PC-9 (cell line): ENCODE data around the gene GBP4. TPM values are rescaled to one million over a fixed set of nuclear protein-coding genes. Genes with fewer than 3 reads are reported as not detected.

Source experiments
- BruUV-seq: library from RNA; stranded (reverse); fragments of 400-500 nt; replicated peaks from 2 replicates; lab custom pipeline; 2021; lab: Mats Ljungman, UMichigan
- CTCF ChIA-PET: fragments of 300-600 bp; sonication (Branson Sonifier 250); formaldehyde crosslinking; loops from one replicate; lab custom pipeline; 2022; ENCODE audit warnings: antibody characterized with exemption; lab: Charles Lee
- POLR2A ChIA-PET: fragments of 300-600 bp; sonication (Branson Sonifier 250); formaldehyde crosslinking; loops from one replicate; lab custom pipeline; 2022; ENCODE audit warnings: antibody characterized with exemption; ENCODE audit not compliant: unreplicated experiment; lab: Charles Lee
- DNase-seq, 2 experiments: peaks; one replicate each; pipeline versions ENCODE4 v3.0.0 to v3.0.0-alpha.2; 2015 to 2022; ENCODE audit warnings: mixed read lengths in 1 of 2
- H2AFZ ChIP-seq: fragments of 200-600 bp; sonication (generic); 2 replicates; pipeline ENCODE4 v1.8.1; 2017; ENCODE audit warnings: antibody characterized with exemption
- H3F3A ChIP-seq: fragments of 200-600 bp; sonication (generic); 2 replicates; pipeline ENCODE4 v1.8.1; 2017; ENCODE audit warnings: antibody characterized with exemption, mild to moderate bottlenecking, low read depth; ENCODE audit not compliant: insufficient read depth
- H3K27ac ChIP-seq: fragments of 200-600 bp; sonication (generic); 2 replicates; pipeline ENCODE4 v1.6.1; 2016; ENCODE audit warnings: mixed run types
- H3K27me3 ChIP-seq: fragments of 200-600 bp; sonication (generic); 2 replicates; pipeline ENCODE4 v1.6.1; 2016; ENCODE audit warnings: low read depth, mixed run types; ENCODE audit not compliant: insufficient read depth
- H3K36me3 ChIP-seq: fragments of 200-600 bp; sonication (generic); 2 replicates; pipeline ENCODE4 v1.6.1; 2016; ENCODE audit warnings: low read depth, mixed run types
- H3K4me1 ChIP-seq: fragments of 200-600 bp; sonication (generic); replicated peaks from 2 replicates; pipeline ENCODE4 v1.6.1; 2016; ENCODE audit warnings: mixed run types; ENCODE audit not compliant: insufficient read depth
- H3K4me2 ChIP-seq: fragments of 200-600 bp; sonication (generic); 2 replicates; pipeline ENCODE4 v1.6.1; 2017; ENCODE audit warnings: mixed run types
- H3K4me3 ChIP-seq: fragments of 200-600 bp; sonication (generic); 2 replicates; pipeline ENCODE4 v1.6.1; 2016; ENCODE audit warnings: mixed run types
- H3K79me2 ChIP-seq: fragments of 200-600 bp; sonication (generic); 2 replicates; pipeline ENCODE4 v1.6.1; 2017; ENCODE audit warnings: low read depth, mixed run types
- H3K9me2 ChIP-seq: fragments of 200-600 bp; sonication (generic); 2 replicates; pipeline ENCODE4 v1.8.1; 2017; ENCODE audit warnings: mild to moderate bottlenecking; ENCODE audit not compliant: insufficient read depth
- H3K9me3 ChIP-seq: fragments of 200-600 bp; sonication (generic); 2 replicates; pipeline ENCODE4 v1.8.1; 2016; ENCODE audit warnings: low read depth; ENCODE audit not compliant: insufficient read depth
- H4K20me1 ChIP-seq: fragments of 200-600 bp; sonication (generic); 2 replicates; pipeline ENCODE4 v1.8.1; 2017; ENCODE audit not compliant: insufficient read depth
- EZH2 ChIP-seq: fragments of 200-600 bp; sonication (generic); IDR thresholded peaks from 2 replicates; pipeline ENCODE4 v1.8.0; 2017; ENCODE audit warnings: antibody characterized with exemption, low read depth
- intact Hi-C: fragments of 100-400 bp; cut with micrococcal nuclease; formaldehyde crosslinking; loops from one replicate; pipeline ENCODE4 v1.10.0; 2022; ENCODE audit not compliant: unreplicated experiment
- total RNA-seq: library from RNA; stranded (reverse); gene quantifications from 2 replicates; pipeline ENCODE4 v1.2.3, GENCODE V29; 2021
- TF ChIP-seq, protein P1 (sequence below): fragments of 200-600 bp; sonication (generic); conservative IDR thresholded peaks from 2 replicates; pipeline ENCODE4 v1.6.1; 2017; ENCODE audit warnings: mixed run types, antibody characterized with exemption, mild to moderate bottlenecking, moderate library complexity

GBP4 gene
- total RNA-seq, 1 experiment from 2014 or later: 0.83 TPM

DNA sequence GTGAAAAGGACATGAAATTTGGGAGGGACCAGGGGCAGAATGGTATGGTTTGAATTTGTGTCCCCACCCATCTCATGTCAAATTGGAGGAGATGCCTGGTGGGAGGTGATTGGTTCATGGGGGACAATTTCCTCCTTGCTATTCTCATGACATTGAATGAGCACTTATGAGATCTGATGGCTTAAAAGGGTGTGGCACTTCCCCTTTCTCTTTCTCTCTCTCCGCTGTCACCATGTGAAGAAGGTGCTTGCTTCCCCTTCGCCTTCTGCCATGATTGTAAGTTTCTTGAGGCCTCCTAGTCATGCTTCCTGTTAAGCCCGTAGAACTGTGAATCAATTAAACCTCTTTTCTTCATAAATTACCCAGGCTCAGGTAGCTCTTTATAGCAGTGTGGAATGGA, 7.6 kb upstream of the GBP4 start:
- Histone ChIP-seq H2AFZ (no peak overlapping the region), H3K27ac (no peak overlapping the region), H3F3A (no peaks in the 10 kb centered on the region), H3K4me3 (no peak overlapping the region), H3K4me1 (no peaks in the 10 kb centered on the region), H3K4me2 (no peak overlapping the region), H3K79me2 (no peaks in the 10 kb centered on the region), H3K36me3 (no peaks in the 10 kb centered on the region), H3K9me2 (no peaks in the 10 kb centered on the region), H3K27me3 (no peaks in the 10 kb centered on the region), H3K9me3 (peaks cover 5% of the 10 kb centered on the region; the same call in 1 of the 2 replicates), H4K20me1 (no peaks in the 10 kb centered on the region)
- intact Hi-C loops: no loop called here
- CTCF ChIA-PET: no interaction called here
- no peak for DNase-seq
- BruUV-seq: no TSS peak
- POLR2A ChIA-PET: no interaction called here
- no peak for TF ChIP-seq EZH2
- TF ChIP-seq, protein P1, sequence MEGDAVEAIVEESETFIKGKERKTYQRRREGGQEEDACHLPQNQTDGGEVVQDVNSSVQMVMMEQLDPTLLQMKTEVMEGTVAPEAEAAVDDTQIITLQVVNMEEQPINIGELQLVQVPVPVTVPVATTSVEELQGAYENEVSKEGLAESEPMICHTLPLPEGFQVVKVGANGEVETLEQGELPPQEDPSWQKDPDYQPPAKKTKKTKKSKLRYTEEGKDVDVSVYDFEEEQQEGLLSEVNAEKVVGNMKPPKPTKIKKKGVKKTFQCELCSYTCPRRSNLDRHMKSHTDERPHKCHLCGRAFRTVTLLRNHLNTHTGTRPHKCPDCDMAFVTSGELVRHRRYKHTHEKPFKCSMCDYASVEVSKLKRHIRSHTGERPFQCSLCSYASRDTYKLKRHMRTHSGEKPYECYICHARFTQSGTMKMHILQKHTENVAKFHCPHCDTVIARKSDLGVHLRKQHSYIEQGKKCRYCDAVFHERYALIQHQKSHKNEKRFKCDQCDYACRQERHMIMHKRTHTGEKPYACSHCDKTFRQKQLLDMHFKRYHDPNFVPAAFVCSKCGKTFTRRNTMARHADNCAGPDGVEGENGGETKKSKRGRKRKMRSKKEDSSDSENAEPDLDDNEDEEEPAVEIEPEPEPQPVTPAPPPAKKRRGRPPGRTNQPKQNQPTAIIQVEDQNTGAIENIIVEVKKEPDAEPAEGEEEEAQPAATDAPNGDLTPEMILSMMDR: no peak

DNA sequence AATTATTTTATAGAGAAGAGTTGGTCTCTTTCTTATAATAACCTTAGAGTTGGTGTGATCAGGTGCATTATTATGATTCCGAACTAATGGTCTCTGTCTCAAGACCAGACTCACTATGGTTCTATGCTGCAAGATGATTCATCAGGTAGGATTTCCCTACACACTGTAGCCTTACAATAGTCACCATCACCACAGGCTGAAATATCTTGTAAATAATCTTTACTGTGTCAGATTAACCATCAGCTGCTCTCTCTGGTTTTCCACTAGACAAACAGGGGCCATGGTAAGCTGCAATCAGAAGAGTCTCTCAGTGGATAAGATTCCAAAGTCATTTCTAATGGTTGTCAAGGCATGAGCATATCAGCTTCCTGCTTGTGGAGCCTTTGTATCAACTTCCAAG, 4.4 kb upstream of the GBP4 start:
- Histone ChIP-seq H3K9me2 (no peaks in the 10 kb centered on the region), H3K4me2 (no peak overlapping the region), H3K79me2 (no peaks in the 10 kb centered on the region), H3K36me3 (no peaks in the 10 kb centered on the region), H2AFZ (no peak overlapping the region), H3K4me1 (no peaks in the 10 kb centered on the region), H3K9me3 (no peaks in the 10 kb centered on the region), H3K27ac (no peak overlapping the region), H3K4me3 (no peak overlapping the region), H4K20me1 (no peaks in the 10 kb centered on the region), H3F3A (no peaks in the 10 kb centered on the region), H3K27me3 (no peaks in the 10 kb centered on the region)
- TF ChIP-seq, protein P1: no peak
- no peak for TF ChIP-seq EZH2
- no TSS peak for BruUV-seq
- ChIA-PET POLR2A (no interaction called here), CTCF (no interaction called here)
- DNase-seq: no peak
- intact Hi-C loops: no loop called here

DNA sequence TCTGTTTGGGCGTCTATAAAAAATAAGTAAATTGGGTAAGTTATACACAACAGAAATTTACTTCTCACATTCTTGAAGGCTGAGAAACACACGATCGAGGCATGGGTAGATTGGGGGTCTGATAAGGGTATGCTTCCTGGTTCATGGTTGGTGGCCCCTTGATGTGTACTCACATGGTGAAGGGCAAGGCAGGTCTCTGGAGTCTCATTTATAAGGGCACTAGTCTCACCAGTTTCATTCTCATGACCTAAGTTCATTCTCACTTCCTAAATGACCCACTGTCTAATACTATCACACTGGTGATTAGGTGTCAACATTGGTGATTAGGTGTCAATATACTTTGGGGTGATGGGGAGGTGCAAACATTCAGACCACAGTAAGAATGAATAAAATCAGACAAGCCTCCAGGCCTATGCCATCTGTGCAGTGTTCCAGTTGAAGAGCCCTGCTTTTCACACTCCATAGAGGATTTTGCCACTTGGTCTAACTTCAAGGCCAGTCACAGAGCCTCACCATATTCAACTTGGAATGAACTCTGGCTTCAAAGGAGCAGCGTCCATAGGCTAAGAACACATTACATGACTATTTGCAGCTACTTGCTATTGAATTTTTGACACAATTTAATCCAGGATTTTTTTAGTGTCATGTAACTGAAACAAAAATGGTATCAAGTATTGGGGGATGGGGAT, 2.5 kb upstream of the GBP4 start:
- no peak for TF ChIP-seq EZH2
- TF ChIP-seq, protein P1: no peak
- Histone ChIP-seq H4K20me1 (no peaks in the 10 kb centered on the region), H3K27me3 (no peaks in the 10 kb centered on the region), H3K79me2 (no peaks in the 10 kb centered on the region), H3K4me3 (no peak overlapping the region), H3K27ac (no peak overlapping the region), H2AFZ (no peak overlapping the region), H3K9me2 (no peaks in the 10 kb centered on the region), H3K36me3 (no peaks in the 10 kb centered on the region), H3K4me1 (no peaks in the 10 kb centered on the region), H3K9me3 (no peaks in the 10 kb centered on the region), H3F3A (no peaks in the 10 kb centered on the region), H3K4me2 (no peak overlapping the region)
- no TSS peak for BruUV-seq
- DNase-seq: no peak
- intact Hi-C loops: no loop called here
- ChIA-PET POLR2A (no interaction called here), CTCF (no interaction called here)
